Measurements from ENCODE around the gene MRFAP1. TPM values are rescaled to one million over a fixed set of nuclear protein-coding genes. Genes with fewer than 3 reads are reported as not detected.

The MRFAP1 gene
- total RNA-seq, 1 donor from 2014 or later: 166 TPM

- Histone ChIP-seq H3K27ac (peak overlapping the region; percentile 75), H3K4me3 (peak overlapping the region; percentile 58 to 71), H3K4me1 (peaks cover 40% of the 10 kb centered on the region), H3K27me3 (no peaks in the 10 kb centered on the region), H3K36me3 (no peaks in the 10 kb centered on the region), H3K9me3 (no peaks in the 10 kb centered on the region)
- TF ChIP-seq POLR2AphosphoS5 (IDR thresholded peaks at IDR 0.05; ENCODE audit: insufficient read depth in 1 of 2, low read depth in 1 of 2) (peak; percentile 88 to 91), CTCF (IDR thresholded peaks at IDR 0.05) (no peak), POLR2A (IDR thresholded peaks at IDR 0.05) (peak in 1 of 2 donors; percentile 20)
- DNase-seq (ENCODE audit: extremely low spot score in 2 of 2): peak in 1 of 2 donors; percentile 94
- intact Hi-C loops (cut with DNase I): no loop called here
These were observed 33.4 kb downstream of the MRFAP1 start for GRCh38 chr4:6673660-6674499.

- peak overlapping the region; percentile 58 to 71 for H3K4me3 ChIP-seq
- intact Hi-C loops (cut with DNase I): no loop called here
- DNase-seq (ENCODE audit: extremely low spot score in 2 of 2): no peak
- no peaks in the 10 kb centered on the region for H3K27me3 ChIP-seq
- no peaks in the 10 kb centered on the region for H3K9me3 ChIP-seq
- peak overlapping the region; percentile 75 for H3K27ac ChIP-seq
- H3K36me3 ChIP-seq: no peaks in the 10 kb centered on the region
- TF ChIP-seq POLR2A (IDR thresholded peaks at IDR 0.05) (no peak), CTCF (IDR thresholded peaks at IDR 0.05) (peak in 1 of 3 experiments; percentile 25)
- peaks cover 40% of the 10 kb centered on the region for H3K4me1 ChIP-seq
These were observed 34.1 kb downstream of the MRFAP1 start for GRCh38 chr4:6674500-6675149.

GRCh38 chr4:6676722-6677558, 36.5 kb downstream of the MRFAP1 start:
- DNase-seq (ENCODE audit: extremely low spot score in 2 of 2): no peak
- no peak for TF ChIP-seq POLR2AphosphoS5 (IDR thresholded peaks at IDR 0.05; ENCODE audit: insufficient read depth in 1 of 2, low read depth in 1 of 2)
- TF ChIP-seq POLR2A (IDR thresholded peaks at IDR 0.05): no peak
- no peak for TF ChIP-seq CTCF (IDR thresholded peaks at IDR 0.05)
- Histone ChIP-seq H3K4me1 (peaks cover 40% of the 10 kb centered on the region), H3K4me3 (no peak overlapping the region), H3K27ac (no peak overlapping the region), H3K36me3 (no peaks in the 10 kb centered on the region), H3K27me3 (no peaks in the 10 kb centered on the region), H3K9me3 (no peaks in the 10 kb centered on the region)
- intact Hi-C loops (cut with DNase I): no loop called here

- TF ChIP-seq POLR2AphosphoS5 (IDR thresholded peaks at IDR 0.05; ENCODE audit: insufficient read depth in 1 of 2, low read depth in 1 of 2): no peak
- no peak for TF ChIP-seq POLR2A (IDR thresholded peaks at IDR 0.05)
- no peak for TF ChIP-seq CTCF (IDR thresholded peaks at IDR 0.05)
- no peak for DNase-seq (ENCODE audit: extremely low spot score in 2 of 2)
- no peak overlapping the region for H3K27ac ChIP-seq
- intact Hi-C loops (cut with DNase I): no loop called here
- no peaks in the 10 kb centered on the region for H3K9me3 ChIP-seq
- no peaks in the 10 kb centered on the region for H3K36me3 ChIP-seq
- H3K4me1 ChIP-seq: peaks cover 20% of the 10 kb centered on the region
- no peak overlapping the region for H3K4me3 ChIP-seq
- H3K27me3 ChIP-seq: no peaks in the 10 kb centered on the region
These were observed 40.0 kb downstream of the MRFAP1 start for GRCh38 chr4:6680372-6681034.
